Fibroblast of lung (primary cell): ENCODE measurements around the gene EVX2. TPM values are rescaled to one million over a fixed set of nuclear protein-coding genes. Genes with fewer than 3 reads are reported as not detected.

Experiments
- DNase-seq, 2 donors: peaks; one replicate each; pipeline versions ENCODE4 v3.0.0 to v3.0.0-alpha.2; 2010; ENCODE audit warnings: low read depth in 2 of 2
- H2AFZ ChIP-seq: 2 replicates; pipeline ENCODE4 v1.5.1; 2012; ENCODE audit warnings: low read length, control low read depth, inconsistent platforms
- H3K27ac ChIP-seq: 2 replicates; pipeline ENCODE4 v1.5.1; 2011; ENCODE audit warnings: low read length, control low read depth; ENCODE audit not compliant: insufficient read depth
- H3K27me3 ChIP-seq: 2 replicates; pipeline ENCODE4 v1.5.1; 2011; ENCODE audit warnings: mild to moderate bottlenecking, low read length; ENCODE audit not compliant: control insufficient read depth, insufficient read depth
- H3K36me3 ChIP-seq: 2 replicates; pipeline ENCODE4 v1.5.1; 2011; ENCODE audit warnings: low read length; ENCODE audit not compliant: control insufficient read depth, insufficient read depth
- H3K4me1 ChIP-seq: 2 replicates; pipeline ENCODE4 v1.5.1; 2011; ENCODE audit warnings: low read length; ENCODE audit not compliant: control insufficient read depth, insufficient read depth; ENCODE audit errors: extremely low read depth
- H3K4me2 ChIP-seq: 2 replicates; pipeline ENCODE4 v1.5.1; 2011; ENCODE audit warnings: low read length, control low read depth; ENCODE audit not compliant: insufficient read depth; ENCODE audit errors: extremely low read depth
- H3K4me3 ChIP-seq, 4 experiments: fragments of 200-600 bp in 1 of 4; sonication (generic) in 1 of 4; replicated peaks in 1 of 4; 2 replicates each; pipeline ENCODE4 v1.5.1; 2011 to 2016; ENCODE audit warnings: low read length in 4 of 4, low read depth in 3 of 4, mild to moderate bottlenecking in 3 of 4, control low read depth in 2 of 4, inconsistent platforms in 1 of 4, mixed read lengths in 1 of 4; ENCODE audit not compliant: insufficient read depth in 1 of 4; ENCODE audit errors: control extremely low read depth in 1 of 4
- H3K79me2 ChIP-seq: 2 replicates; pipeline ENCODE4 v1.5.1; 2012; ENCODE audit warnings: mild to moderate bottlenecking, low read length, inconsistent platforms; ENCODE audit not compliant: control insufficient read depth, insufficient read depth
- H3K9ac ChIP-seq: 2 replicates; pipeline ENCODE4 v1.5.1; 2011; ENCODE audit warnings: mild to moderate bottlenecking, low read length, control low read depth; ENCODE audit not compliant: insufficient read depth
- H3K9me3 ChIP-seq: 2 replicates; pipeline ENCODE4 v1.5.1; 2012; ENCODE audit warnings: low read depth, low read length; ENCODE audit not compliant: control insufficient read depth, insufficient read depth
- H4K20me1 ChIP-seq: 2 replicates; pipeline ENCODE4 v1.5.1; 2011; ENCODE audit warnings: low read length; ENCODE audit not compliant: control insufficient read depth, insufficient read depth; ENCODE audit errors: extremely low read depth
- EZH2 ChIP-seq: IDR thresholded peaks from 2 replicates; pipeline ENCODE4 v1.5.1; 2012; ENCODE audit warnings: low read length, control low read depth, mild to moderate bottlenecking; ENCODE audit errors: missing control alignments
- polyA plus RNA-seq, 2 donors: library from polyadenylated mRNA; depleted of rRNA in 1 of 2; stranded (reverse) in 1 of 2; unstranded in 1 of 2; fragments of >200 nt; gene quantifications; 2 replicates each; pipeline ENCODE4 v1.2.1, GENCODE V29; 2011 to 2012; ENCODE audit warnings: missing spikeins in 1 of 2
- total RNA-seq: library from RNA; depleted of rRNA; stranded (reverse); fragments of >200 nt; gene quantifications from 2 replicates; pipeline ENCODE4 v1.2.1, GENCODE V29; 2014
- TF ChIP-seq, protein P1 (sequence below), 2 donors: IDR thresholded peaks in 1 of 2; conservative IDR thresholded peaks in 1 of 2; 1 replicate in 1 of 2; 2 replicates in 1 of 2; pipeline ENCODE4 v1.5.1; 2011 to 2012; ENCODE audit warnings: low read length in 2 of 2, control low read depth in 1 of 2, inconsistent platforms in 1 of 2, low read depth in 1 of 2, mild to moderate bottlenecking in 1 of 2

The EVX2 gene
- total and polyA plus RNA-seq, 2 donors (not counting 1 experiment from before 2014, with no cell fraction given), result not detected

- no peak for DNase-seq
- TF ChIP-seq EZH2, result no peak
- TF ChIP-seq, protein P1, sequence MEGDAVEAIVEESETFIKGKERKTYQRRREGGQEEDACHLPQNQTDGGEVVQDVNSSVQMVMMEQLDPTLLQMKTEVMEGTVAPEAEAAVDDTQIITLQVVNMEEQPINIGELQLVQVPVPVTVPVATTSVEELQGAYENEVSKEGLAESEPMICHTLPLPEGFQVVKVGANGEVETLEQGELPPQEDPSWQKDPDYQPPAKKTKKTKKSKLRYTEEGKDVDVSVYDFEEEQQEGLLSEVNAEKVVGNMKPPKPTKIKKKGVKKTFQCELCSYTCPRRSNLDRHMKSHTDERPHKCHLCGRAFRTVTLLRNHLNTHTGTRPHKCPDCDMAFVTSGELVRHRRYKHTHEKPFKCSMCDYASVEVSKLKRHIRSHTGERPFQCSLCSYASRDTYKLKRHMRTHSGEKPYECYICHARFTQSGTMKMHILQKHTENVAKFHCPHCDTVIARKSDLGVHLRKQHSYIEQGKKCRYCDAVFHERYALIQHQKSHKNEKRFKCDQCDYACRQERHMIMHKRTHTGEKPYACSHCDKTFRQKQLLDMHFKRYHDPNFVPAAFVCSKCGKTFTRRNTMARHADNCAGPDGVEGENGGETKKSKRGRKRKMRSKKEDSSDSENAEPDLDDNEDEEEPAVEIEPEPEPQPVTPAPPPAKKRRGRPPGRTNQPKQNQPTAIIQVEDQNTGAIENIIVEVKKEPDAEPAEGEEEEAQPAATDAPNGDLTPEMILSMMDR (conservative IDR thresholded peaks at IDR 0.05 in 1 of 2, IDR thresholded peaks at IDR 0.05 in 1 of 2; ENCODE audit: low read depth in 1 of 2, low read length in 2 of 2), result no peak
- Histone ChIP-seq H3K27me3 (peaks cover 79% of the 10 kb centered on the region), H3K79me2 (no peaks in the 10 kb centered on the region), H3K36me3 (no peaks in the 10 kb centered on the region), H3K9me3 (no peaks in the 10 kb centered on the region), H3K4me2 (no peak overlapping the region), H4K20me1 (no peaks in the 10 kb centered on the region), H3K27ac (no peak overlapping the region), H3K4me3 (no peak overlapping the region), H3K9ac (no peak overlapping the region), H2AFZ (no peak overlapping the region), H3K4me1 (no peaks in the 10 kb centered on the region)
Measured at GRCh38 chr2:176103742-176104315, 20.1 kb upstream of the EVX2 start.

GRCh38 chr2:176103194-176103593 is 19.4 kb upstream of the EVX2 start:
- Histone ChIP-seq H3K9me3 (no peaks in the 10 kb centered on the region), H3K36me3 (no peaks in the 10 kb centered on the region), H3K27ac (no peak overlapping the region), H3K4me2 (no peak overlapping the region), H3K79me2 (no peaks in the 10 kb centered on the region), H3K4me1 (no peaks in the 10 kb centered on the region), H3K27me3 (peaks cover 82% of the 10 kb centered on the region), H2AFZ (no peak overlapping the region), H3K9ac (no peak overlapping the region), H4K20me1 (no peaks in the 10 kb centered on the region), H3K4me3 (no peak overlapping the region)
- TF ChIP-seq, protein P1 (conservative IDR thresholded peaks at IDR 0.05 in 1 of 2, IDR thresholded peaks at IDR 0.05 in 1 of 2; ENCODE audit: low read depth in 1 of 2, low read length in 2 of 2), result no peak
- TF ChIP-seq EZH2, result no peak
- no peak for DNase-seq

DNA sequence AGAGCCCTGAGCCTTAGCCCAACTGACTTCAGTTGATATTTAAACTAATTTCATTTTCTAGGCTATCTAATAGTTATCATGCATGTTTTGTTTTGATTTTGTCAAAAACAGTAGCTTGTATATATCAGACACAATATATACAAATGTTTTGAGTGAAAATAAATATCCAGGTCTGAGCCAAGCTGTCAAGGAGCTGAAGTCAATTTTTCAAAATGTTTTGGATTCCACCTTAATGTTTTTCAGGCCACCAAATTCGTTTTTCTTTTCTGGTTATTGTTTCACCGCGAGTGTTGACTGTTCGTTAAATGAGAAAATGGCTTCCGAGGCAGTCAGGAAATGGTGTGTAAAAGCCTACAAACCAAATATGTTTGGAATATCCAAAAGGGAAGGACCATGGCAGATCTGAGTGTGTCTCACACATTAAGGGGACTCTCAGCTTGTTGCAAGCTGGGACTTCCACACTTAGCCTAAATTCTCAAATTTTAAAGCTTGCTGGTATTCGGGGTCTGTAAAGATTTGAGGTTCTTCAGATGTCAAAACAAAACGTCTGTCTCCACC is 18.6 kb upstream of the EVX2 start:
- Histone ChIP-seq H3K4me2 (no peak overlapping the region), H3K9me3 (no peaks in the 10 kb centered on the region), H3K27ac (no peak overlapping the region), H2AFZ (no peak overlapping the region), H3K27me3 (peaks cover 88% of the 10 kb centered on the region), H4K20me1 (no peaks in the 10 kb centered on the region), H3K36me3 (no peaks in the 10 kb centered on the region), H3K9ac (no peak overlapping the region), H3K4me3 (no peak overlapping the region), H3K4me1 (no peaks in the 10 kb centered on the region), H3K79me2 (no peaks in the 10 kb centered on the region)
- TF ChIP-seq, protein P1 (conservative IDR thresholded peaks at IDR 0.05 in 1 of 2, IDR thresholded peaks at IDR 0.05 in 1 of 2; ENCODE audit: low read depth in 1 of 2, low read length in 2 of 2), result no peak
- no peak for TF ChIP-seq EZH2
- no peak for DNase-seq
